Stimulated activated CD4-positive, alpha-beta T cell treated with anti-CD3 and anti-CD28 coated beads, TNF-alpha, amount 100 ng/mL, for 24 hours (primary cell): ENCODE results near the gene SNX27.
"Not testable (repeated sequence)": the region's sequence is repeated elsewhere in the genome, so short reads cannot be mapped to it uniquely, and the experiment has no call there.

ENCODE experiments used
- DNase-seq, 3 experiments: peaks; one replicate each; pipeline ENCODE4 v3.0.0-alpha.2; 2020; ENCODE audit warnings: low read depth in 3 of 3

Gene SNX27

DNA sequence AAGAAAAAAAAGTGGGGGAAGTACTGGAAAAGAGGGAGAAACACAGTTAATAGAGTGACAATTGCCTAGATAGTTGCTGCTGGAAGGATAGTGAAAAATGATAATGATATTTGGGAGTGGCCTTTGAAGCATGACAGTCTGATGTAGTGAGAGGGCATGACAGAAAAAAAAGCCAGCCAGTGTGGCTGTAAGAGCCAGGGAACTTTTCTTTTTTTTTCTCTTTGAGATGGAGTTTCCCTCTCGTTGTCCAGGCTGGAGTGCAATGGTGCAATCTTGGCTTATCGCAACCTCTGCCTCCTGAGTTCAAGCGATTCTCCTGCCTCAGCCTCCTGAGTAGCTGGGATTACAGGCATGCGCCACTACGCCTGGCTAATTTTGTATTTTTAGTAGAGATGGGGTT lies 9.3 kb upstream of the SNX27 start:
- DNase-seq: not testable (repeated sequence)

DNA sequence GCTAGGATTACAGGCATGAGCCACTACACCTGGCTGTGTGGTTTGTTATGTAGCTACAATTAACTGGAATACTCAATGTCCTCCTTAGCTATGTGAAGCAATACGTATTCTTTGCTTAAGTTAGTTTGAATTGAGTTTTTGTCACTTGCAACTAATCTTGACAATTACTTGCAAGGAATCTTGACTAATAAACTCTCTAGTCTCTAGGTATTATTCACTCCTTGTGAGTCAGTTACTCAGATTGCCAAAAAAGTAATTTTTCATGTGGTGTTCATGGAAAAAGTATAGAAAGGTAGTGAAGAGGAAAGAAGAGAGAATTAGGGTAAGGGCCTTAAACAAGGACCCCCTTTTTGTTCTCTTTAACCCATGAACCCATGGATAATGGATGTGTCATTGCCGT lies 7.6 kb upstream of the SNX27 start:
- no peak for DNase-seq

- DNase-seq: no peak
These were observed 5.5 kb upstream of the SNX27 start for GRCh38 chr1:151606384-151606783.

GRCh38 chr1:151606857-151607256 lies 5.0 kb upstream of the SNX27 start:
- no peak for DNase-seq

- DNase-seq: no peak
These were observed 1.7 kb upstream of the SNX27 start for GRCh38 chr1:151610142-151610541.

GRCh38 chr1:151611288-151611790 lies 511 bp upstream of the SNX27 start:
- DNase-seq: no peak

- DNase-seq: no peak
These were observed 841 bp downstream of the SNX27 start for GRCh38 chr1:151612501-151613281.

DNA sequence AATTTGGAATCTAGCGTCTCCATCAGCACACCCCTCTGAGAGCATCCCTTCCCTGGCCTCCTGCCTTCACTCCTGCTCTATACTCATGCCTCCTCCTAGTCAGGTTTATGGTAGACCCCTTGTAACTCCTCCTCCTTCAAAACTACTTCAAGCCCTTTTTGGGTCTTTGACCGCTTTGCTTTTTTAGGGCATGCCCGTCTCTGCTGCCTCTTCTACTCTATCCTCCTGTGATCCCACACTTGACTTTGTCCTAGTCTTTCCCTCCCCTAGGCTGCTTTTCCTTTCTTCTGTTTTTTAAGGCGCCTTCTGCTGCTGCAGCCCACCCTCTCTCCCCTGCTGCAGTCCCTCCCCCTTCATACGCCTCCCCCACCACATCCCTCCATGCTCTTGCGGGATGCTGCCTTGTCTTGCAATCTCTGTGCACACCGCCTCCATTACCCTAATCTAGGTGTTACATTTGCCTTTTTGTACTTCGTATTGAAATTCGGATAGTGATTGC lies 1.5 kb downstream of the SNX27 start:
- no peak for DNase-seq

- no peak for DNase-seq
These were observed 4.1 kb downstream of the SNX27 start for GRCh38 chr1:151615711-151616504.

GRCh38 chr1:151616505-151616849 lies 4.6 kb downstream of the SNX27 start:
- DNase-seq: no peak

DNA sequence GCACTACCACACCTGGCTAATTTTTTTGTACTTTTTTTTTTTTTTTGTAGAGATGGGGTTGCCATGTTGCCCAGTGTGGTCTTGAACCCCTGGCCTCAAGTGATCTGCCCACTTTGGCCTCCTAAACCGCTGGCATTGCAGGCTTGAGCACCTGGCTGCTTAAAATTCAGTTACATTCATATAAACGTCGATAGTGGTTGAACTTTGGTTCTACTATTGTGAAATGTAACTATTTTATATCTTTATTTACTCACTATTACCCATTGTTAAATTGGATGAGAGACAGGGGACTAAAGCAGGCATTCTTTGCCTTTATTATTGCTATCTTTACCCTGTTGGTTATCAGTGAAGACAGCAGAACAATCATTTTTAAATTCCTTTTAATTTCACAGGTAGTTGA lies 6.2 kb downstream of the SNX27 start:
- DNase-seq: no peak

GRCh38 chr1:151618470-151618869 lies 6.6 kb downstream of the SNX27 start:
- DNase-seq: no peak

GRCh38 chr1:151618996-151619395 lies 7.1 kb downstream of the SNX27 start:
- not testable (repeated sequence) for DNase-seq

DNA sequence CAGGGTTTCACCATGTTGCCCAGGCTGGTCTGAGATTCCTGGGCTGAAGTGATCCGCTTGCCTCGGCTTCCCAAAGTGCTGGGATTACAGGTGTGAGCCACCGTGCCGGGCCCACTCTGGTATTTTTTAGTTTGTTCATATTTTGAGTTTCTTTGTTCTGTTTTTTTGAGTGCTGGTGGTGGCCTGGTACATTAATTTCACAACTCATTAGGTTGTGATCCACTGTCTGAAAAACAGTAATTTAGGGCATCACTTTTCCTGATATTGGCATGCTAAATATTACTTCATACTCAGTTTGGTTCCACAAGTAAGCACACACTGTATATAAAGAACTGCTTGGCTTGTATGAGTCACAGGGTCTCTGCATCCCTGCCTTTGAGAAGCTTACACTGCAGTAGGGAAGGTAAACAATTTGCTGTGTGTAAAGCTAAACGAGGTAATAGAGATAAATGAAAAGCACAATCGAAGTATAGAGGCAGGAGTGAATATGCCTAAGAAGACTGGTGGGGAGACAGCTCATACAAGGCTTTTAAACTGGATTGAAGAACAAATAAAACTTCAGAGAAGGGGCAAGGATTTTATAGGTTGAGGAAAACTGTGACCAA lies 7.7 kb downstream of the SNX27 start:
- no peak for DNase-seq

DNA sequence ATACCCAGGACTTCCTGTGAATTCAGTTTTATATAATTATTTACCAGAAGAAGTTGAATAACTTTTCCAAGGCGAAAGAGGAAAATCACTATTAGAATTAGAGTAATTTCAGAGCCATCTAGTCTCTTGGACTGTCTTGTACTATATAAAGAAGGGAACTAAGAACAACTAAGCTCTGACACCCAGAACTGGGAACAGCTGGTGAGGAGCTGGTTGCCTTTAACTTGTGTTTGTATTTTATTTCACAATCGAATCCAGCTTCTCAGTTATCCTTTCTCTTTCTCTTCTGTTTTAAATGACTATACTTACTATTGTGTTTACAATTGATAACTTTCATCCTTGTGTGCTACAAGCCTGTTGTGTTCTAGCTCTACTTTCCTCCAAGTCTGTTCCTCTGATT lies 8.4 kb downstream of the SNX27 start:
- DNase-seq: no peak

GRCh38 chr1:151621351-151621750 lies 9.5 kb downstream of the SNX27 start:
- no peak for DNase-seq

- no peak for DNase-seq
These were observed 12.9 kb downstream of the SNX27 start for GRCh38 chr1:151624783-151625182.

GRCh38 chr1:151626740-151627334 lies 15.0 kb downstream of the SNX27 start:
- no peak for DNase-seq

DNA sequence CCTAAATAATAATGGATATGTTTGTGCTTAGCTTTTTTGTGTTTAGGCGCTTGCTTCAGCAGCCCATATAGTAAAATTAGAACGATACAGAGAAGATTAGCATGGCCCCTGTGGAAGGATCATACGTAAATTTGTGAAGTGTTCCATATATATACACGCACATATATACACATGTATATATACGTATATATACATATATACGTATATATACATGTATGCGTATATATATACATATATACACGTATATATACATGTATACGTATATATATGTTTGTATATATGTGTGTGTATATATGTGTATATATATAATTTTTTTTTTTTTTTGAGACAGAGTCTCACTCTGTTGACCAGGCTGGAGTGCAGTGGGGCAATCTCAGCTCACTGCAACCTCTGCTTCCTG lies 17.4 kb downstream of the SNX27 start:
- DNase-seq: no peak

DNA sequence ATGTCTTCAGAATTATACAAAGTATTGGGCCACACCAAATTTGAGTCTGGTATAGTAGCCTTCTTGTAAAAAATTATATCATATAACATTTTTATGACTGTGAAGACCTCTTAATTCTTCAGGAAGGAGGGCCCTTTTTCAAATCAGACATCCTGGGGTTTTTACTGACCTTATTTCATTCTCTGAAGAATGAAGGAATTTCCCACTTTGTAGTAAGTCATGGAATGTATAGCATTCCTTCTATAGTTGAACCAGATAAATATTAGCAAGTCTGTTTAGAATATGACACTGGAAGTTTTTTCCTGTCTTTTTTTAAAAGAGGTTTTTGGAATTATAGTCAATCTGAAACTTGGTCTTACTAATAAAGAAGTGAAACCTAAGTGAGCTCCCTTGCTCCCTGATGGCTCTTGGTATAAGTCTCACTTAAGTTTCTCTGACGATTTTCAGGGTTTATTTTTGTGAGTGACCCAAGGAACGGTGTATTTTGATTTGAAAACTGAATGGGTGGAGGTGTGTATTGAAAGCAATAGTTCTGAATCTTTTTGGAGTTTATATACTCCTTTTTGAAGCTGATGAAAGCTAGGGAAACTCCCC lies 23.7 kb downstream of the SNX27 start:
- no peak for DNase-seq

DNA sequence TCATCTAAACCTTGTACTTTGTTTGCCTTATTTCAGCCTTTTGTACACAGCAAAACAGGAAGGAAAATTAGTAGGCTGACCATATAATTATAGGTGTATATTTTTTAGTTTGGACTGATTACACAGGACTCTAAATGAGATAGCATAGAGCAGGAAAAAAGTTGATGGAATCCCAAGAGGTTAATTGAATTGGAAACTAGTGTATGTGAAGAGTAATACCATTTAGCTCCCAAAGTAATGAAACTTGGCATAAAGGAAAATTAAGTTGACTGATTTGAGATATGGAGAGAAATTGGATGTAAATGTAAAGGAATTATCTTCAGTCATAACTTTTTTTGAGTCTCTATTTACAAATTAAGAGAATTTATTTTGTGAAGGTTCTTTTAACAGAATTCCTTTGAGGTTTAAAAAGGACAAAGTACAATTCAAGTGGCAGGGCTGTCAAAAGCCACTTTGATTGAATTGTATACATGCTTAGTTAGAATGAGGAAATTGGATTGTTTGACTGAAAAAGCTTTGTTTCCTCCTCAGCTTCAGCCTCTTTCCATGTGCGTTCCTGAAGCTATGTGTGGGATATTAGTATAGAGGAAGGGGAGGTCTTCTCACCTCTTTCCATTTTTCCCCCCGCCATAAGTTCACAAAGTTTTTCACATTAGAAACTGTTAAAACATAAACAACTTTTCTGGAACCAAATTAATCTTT lies 26.4 kb downstream of the SNX27 start:
- no peak for DNase-seq
